IPS DF 4.7 (cell line): ENCODE measurements around the gene ZNF557.

ENCODE experiments used
- DNase-seq: peaks from one replicate; pipeline ENCODE4 v3.0.0-alpha.2; 2013; ENCODE audit warnings: low spot score; ENCODE audit errors: extremely low read depth

The ZNF557 gene

DNA sequence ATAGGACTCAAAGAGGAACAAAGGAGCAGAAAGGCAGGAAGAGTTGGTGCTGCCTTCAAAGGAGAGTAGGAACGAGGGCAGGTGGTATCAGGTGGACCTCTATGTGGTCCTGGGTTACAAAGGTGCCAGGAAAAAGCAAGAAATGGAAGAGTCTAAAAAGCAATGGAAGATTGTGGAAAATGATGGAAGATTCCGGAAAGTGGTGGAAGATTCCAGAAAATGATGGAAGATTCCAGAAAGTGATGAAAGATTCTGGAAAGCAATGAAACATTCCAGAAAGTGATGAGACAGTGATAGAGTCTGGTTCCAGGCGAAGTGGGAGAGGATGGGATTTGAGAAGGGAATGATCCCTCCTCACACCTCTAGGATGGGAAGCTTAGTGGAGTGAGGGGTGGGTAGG, 55.3 kb downstream of the ZNF557 start:
- DNase-seq: no peak

DNA sequence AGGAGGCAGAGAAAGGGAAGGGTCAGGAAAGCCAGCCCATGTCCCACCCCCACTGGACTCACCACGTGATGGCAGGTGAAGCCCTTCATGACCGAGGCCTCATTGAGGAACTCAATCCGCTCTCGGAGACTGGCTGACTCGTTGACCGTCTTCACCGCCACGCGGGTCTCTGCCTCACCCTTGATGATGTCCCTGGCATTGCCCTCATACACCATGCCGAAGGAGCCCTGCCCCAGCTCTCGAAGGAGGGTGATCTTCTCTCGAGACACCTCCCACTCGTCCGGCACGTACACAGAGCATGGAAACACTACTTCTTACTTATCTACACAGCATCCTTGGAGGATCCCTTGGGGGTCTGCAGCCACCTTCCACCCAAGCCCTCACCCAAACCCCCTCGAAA, 55.7 kb downstream of the ZNF557 start:
- DNase-seq: no peak

- no peak for DNase-seq
Observed at GRCh38 chr19:7126132-7126531, 56.6 kb downstream of the ZNF557 start.

GRCh38 chr19:7130043-7130442, 60.5 kb downstream of the ZNF557 start:
- no peak for DNase-seq

GRCh38 chr19:7132054-7132453, 62.6 kb downstream of the ZNF557 start:
- no peak for DNase-seq

GRCh38 chr19:7137120-7137519, 67.6 kb downstream of the ZNF557 start:
- no peak for DNase-seq
